ENCODE data around the gene VWA8.

DNA sequence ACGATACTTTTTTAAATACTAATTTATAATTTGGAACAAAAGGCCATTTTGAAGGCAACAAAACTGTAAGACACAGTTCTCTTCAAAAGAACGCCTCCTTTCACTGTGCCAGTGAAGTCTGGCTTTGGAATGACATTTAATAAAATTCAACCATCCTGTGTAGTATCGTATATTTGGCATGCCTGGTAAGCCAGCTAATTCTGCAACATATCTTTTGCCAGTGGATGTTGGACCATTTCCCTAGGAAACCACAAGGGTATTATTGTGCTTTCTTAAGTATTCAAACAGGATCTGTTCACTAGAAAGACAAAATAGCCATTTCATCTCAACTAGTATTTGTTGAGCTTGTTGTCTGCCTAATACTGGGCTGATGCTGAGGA, 391.9 kb downstream of the VWA8 start:
- TF ChIP-seq CTCF (IDR thresholded peaks at IDR 0.05; ENCODE audit: low read depth, low read length) = no peak
- no peak for TF ChIP-seq POLR2A (IDR thresholded peaks at IDR 0.05; ENCODE audit: extremely low read depth, insufficient read length)

All from NB4 (cell line).